GM20431 (cell line): ENCODE results near the gene TOR2A.
"Not testable (repeated sequence)": the region's sequence is repeated elsewhere in the genome, so short reads cannot be mapped to it uniquely, and the experiment has no call there.

Source experiments
- in situ Hi-C: fragments of 300-500 bp; cut with MseI, MboI; formaldehyde crosslinking; loops from one replicate; pipeline ENCODE4 v1.15.0; 2020; ENCODE audit warnings: low sequenced_read_pairs; ENCODE audit not compliant: unreplicated experiment

The TOR2A gene

DNA sequence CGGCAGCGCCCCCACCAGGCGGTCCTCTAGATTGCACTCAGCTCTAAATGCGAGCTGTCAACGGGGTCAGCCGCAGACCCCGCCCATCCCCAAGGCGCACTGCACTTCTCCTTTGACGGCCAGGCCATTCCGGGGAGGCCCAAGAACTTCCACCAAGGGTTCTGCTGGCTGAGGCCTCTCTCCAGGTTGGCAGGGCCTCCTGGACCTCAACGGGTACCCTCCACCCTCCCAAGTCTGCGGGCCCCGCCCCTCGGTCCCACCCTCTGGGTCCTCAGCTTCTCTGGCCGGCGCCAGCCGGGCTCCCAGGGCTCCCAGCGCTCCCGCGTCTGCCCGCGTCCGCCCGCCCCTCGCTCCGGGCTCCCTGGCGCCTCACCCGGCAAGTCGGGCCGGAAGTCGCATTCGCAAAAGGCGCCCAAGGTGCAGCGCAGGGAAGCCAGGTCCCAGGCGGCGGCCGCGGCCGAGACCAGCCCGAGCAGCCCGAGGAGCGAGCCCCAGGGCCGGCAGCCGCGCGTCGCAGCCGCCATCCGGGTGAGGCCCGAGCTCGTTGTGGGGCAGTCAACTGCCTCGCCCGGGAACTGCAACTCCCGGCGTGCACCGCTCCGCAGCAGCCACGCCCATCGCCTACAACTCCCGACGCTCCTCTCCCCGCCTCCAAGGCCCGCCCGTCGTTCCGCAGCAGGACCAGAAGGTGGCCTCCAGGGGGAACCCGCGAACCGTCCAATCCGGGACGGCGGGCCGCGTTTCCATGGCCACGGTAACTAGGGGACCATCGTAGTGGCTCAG lies at the start of gene TOR2A:
TSS of gene TOR2A (minus strand) at position 548 of the 783 bp plus-strand sequence. CDS start at position 524, 24 bp downstream.
- in situ Hi-C loops = no loop called here

DNA sequence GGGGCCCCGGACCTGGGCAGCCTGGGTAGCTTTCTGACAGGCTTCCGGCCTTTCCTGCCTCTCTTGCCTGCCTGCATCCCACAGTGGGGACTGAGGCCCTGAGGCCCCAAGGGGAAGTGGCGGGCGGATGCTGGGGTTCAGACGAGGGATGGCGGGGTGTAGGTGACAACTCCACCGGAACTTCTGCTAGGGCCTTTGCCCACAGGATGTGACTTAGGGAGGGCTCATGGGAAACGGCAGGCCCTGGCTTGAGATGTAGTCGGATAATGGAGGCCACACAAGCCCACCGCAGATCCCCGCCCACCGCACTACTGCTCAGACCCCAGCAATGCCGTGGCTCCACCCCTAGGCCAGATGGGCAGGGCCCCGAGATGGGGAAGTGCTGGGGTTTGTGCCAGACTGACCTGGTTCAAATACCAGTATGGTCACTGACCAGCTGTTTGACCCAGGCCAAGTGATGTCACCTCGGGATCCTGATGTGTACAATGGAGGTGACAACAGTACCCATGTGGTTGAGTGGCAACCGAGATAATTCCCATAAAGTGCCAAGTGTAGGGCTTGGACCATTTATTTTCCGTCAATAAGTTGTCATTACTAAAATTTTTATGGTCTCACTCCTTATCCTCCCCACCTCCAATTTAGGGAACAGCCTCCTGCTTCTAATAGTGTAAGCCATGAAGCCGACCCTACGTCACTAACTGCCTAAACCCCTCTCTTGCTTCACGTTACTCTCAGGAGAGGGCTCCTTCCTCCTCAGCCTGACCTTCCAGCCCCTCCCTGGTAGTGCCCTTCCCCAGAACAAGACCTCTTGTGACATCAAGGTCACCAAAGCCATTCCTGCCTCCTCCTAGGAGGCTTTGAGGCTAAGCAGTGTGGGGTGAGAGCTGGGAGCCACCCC lies 48.3 kb upstream of the TOR2A start:
- in situ Hi-C loops = no loop called here

DNA sequence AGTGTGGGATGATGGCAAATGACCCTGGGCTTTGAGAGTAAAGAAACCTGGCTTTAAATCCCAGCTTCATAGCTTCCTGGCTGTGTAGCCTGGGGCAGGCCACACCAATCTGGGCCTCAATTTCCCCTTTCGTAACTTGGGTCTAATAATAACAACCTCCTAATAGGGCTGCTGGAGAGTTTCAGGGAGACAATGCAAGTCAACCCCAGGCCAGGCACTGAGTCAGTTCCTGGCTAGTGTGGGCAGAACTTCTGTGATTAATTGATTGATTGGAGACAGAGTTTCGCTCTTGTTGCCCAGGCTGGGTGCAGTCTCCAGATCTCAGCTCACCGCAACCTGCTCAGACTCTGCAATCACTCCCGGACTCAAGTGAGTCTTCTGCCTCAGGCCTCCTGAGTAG lies 46.7 kb upstream of the TOR2A start:
- in situ Hi-C loops = no loop called here

DNA sequence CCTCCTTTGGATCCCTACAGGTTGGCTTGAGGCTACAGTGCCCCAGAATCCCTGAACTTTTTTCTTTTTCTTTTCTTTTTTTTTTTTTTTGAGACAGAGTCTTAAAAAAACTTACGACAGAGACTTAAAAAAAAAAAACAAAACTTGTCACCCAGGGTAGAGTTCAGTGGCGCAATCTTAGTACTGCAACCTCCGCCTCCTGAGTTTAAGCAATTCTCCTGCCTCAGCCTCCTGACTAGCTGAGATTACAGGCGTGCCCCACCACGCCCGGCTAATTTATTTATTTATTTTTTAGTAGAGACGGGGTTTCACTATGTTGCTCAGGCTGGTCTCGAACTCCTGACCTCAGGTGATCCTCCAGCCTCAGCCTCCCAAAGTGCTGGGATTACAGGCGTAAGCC lies 45.8 kb upstream of the TOR2A start:
- in situ Hi-C loops = not testable (repeated sequence)

DNA sequence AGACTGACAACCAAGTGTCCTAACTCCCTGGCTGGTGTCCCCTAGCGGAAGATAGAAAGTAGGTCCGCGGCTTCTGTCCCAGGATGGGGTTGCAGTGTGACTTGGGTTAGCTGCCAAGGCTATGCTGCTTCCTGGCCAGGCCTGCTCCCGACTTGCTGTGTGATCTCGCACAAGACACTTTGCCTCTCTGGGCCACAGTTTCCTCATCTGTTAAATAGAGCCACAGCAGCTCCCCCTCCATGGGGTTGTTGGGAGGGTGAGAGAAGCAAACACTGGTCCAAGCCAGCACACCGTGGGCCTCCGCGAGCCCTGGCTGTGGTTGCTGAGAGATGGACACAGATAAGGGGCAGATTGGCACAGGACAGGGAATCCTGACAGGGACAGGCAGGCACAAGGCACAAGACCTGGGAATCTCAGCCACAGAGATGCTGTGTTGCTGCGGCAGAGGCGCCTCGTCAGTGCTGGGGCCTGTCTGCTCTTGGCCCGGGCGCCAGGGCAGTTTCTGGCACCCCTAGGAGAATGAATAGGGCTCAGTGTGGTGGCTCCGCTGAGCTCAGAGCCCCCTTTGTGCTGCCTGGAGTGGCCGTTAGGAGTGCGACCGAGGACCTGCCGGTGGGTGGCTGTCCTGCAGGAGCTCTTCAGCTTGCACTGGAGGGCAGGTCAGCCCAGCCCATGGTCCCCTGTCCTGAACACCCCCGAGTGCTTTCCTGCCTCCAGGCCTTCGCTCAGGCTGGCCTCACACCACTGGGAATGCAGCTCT lies 45.2 kb upstream of the TOR2A start:
- in situ Hi-C loops = no loop called here

DNA sequence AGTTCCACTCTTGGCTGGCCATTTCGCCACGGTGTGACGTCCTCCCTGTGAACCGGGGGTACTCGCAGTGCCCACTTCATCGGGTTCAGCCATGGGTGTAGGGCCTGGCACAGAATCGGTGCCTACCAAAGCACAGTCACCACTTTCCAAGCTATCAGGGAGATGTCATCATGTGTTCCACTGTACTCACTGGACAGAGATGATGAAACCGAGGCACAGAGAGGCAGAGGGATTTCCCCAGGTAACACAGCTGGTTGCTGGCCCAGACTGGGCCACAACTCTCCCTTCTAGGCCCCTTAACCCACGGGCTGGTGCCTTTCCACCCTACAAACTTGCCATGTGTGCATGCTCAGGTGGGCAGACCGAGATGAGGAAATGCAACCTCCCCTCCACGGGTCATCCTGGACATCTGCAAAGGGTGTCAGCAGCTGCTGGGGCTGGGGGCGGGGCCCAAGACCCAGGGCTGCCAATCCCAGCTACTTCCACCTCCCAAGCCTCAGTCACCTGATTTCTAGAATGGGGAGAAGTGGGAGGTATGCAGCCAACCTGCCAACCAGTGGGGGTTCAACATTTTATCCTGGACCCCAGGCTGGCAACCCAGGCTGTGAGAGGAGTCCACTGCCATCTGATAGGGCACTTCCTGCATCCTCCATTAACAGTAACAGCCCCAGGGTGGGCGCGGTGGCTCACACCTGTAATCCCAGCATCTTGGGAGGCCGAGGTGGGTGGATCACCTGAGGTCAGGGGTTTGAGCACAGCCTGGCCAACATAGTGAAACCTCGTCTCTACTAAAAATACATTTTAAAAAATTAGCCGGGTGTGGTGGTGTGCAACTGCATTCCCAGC lies 44.3 kb upstream of the TOR2A start:
- in situ Hi-C loops = no loop called here

DNA sequence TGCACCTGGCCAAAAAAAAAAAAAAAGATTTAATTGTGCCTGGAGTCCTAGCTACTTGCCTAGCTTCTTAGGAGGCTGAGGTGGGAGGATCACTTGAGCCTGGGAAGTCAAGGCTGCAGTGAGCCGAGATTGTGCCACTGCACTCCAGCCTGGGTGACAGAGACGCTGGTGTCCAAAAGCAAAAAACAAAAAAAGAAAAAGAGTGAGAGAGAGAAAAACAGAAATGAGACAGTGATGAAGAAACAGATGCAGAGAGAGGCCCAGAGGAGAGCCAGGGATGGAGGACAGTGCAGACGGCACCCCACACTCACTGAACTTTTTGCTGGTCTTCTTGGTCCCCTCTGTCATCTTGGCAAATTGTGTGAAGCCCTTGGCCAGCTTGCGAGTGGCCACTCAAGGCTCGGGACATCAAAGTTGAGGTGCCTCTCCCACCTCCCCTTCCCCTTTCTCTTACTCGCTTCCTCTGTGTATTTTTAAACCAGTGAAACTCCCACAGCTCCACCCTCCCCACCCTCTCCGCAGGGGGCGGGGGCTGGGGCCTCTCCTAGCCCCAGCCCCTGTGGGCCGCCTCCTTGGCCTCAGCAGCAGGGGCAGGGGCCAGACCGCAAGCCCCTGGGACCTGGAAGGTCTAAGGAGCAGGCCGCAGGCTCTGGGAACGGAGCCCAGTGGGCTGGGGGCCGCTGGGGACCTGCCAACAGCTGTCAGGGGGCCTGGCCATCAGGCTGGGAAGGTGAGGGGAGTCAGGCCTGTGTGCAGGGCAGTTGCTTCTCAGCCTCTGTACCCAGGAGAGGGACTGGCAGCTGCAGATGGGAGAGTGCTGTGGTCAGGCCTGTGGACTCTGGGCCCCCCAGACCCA lies 43.4 kb upstream of the TOR2A start, which contains the start of gene SH2D3C:
TSS of gene SH2D3C (minus strand) at position 387 of the 856 bp plus-strand sequence. CDS start at position 348, 39 bp downstream.
- in situ Hi-C loops = no loop called here

DNA sequence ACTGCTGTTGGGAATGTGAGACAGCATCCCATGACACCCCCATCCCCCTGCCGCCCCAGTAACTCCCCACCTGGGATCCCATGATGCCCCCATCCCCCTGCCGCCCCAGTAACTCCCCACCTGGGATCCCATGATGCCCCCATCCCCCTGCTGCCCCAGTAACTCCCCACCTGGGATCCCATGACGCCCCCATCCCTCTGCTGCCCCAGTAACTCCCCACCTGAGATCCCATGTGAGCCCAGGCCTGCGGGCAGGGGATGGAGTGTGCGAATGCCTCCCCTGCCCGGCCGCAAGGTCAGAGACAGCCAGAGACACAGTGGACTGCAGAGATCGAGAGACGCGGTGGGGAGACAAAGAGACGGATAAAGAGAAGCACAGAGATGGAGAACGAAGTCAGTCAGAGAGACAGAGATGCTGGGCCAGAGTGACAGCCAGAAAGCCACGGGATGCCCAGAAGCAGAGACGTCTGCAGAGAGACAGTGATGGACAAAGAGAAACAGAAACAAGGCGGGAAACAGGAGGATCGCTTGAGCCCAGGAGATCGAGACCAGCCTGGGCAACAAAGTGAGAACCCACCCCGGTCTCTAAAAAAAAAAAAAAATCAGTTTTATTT lies 42.4 kb upstream of the TOR2A start:
- in situ Hi-C loops = no loop called here

DNA sequence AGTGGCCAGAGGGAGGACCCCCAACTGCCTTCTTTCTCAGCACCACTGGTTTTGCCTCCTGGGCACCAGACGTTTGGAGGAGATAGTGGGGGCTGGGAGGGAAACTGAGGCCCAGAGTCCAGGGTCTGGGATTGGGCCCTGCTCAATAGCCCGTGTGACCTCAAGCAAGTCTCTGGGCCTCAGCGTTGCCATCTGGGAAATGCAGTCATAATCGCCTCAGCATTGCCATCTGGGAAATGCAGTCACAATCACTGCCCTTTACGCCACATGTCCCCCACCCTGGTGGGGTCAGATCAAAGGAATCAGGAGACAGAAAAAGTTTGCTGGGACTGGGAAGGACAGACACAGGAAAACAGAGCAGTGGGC lies 41.8 kb upstream of the TOR2A start:
- in situ Hi-C loops = no loop called here

DNA sequence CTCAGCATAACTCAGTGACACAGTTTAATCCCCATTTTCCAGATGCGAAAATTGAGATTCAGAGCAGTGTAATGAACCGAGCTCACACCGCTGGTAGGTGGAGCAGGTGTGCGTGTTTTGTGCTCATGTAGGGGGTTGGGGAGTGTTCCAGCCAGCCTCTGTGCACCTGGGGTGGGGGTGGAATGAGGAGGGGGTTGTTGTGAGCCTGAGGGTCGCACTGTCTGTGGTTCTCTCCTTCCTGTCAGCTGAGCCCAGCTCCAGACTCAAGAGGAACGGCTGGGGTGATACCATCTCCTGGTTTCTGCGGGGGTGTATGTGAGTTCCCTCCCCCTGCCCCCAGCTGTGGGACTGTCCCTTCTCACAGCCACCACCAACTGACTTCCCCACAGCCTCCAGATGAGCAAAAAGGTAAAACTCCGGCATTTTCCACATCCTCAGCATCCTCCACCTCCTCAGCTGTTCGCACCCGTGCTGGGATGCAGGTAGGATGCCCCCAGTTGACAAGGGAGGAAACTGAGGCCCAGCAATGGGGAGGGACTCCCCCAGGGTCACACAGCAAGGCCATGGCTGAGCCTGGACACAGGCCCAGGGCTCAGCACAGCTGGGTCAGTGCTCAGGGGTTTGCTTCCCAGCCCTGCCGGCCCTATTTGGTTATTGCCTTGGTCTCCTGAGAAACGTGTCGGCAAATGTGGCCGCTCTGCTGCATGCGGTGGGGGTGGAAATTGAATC lies 41.3 kb upstream of the TOR2A start:
- in situ Hi-C loops = no loop called here

DNA sequence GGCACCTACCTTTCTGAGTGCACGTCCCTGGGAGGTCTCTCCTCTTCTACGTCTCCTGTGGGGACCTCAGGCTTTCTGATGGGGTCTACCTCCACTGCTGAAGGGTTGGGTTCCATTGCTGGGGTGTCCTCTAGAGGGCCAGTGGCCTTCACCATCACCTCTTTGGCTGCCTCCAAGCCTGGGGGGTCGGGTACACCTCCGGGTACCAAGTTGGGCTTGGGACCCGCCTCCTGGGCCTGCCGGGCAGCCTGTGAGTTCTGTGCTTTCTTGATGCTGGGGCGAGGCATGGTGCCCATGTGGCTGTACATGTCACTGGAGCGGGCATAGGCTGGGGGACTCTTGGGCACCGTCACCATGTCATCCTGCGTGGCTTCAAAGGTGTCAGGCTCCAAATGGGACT lies 38.9 kb upstream of the TOR2A start:
- in situ Hi-C loops = no loop called here

DNA sequence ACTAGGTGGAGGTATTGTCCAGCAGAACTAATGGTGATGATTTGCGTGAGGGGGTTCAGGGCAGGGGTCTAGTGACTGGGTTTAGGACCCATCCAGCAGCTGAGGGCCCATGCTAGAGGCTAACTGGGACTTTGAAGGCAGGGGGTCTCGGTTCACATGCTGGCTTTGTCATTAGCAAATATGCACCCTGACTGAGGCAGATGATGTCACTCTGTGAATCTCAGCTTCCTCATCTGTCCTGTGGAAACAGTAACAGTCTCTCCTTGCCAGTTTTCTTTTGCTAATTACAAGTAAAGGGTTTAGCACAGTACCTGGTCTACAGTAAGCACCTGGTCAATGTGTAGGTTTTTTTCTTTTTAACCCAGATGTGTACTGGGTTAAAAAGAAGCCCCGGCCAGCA lies 38.2 kb upstream of the TOR2A start:
- in situ Hi-C loops = no loop called here

DNA sequence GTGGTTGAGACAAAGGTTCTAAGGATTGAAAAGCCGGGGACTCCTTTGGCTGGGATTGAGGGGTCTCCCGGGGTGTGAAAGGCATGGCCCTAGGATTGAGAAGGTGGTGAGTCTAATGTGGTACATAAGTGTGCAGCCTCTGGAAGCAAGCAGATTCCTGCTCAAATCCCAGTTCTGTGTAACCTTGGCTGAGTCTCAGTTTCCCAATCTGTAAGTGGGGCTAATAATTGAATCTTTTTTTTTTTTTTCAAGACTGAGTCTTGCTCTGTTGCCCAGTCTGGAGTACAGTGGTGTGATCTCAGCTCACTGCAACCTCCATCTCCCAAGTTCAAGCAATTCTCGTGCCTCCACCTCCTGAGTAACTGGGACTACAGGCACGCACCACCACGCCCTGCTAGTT lies 37.5 kb upstream of the TOR2A start:
- in situ Hi-C loops = no loop called here

DNA sequence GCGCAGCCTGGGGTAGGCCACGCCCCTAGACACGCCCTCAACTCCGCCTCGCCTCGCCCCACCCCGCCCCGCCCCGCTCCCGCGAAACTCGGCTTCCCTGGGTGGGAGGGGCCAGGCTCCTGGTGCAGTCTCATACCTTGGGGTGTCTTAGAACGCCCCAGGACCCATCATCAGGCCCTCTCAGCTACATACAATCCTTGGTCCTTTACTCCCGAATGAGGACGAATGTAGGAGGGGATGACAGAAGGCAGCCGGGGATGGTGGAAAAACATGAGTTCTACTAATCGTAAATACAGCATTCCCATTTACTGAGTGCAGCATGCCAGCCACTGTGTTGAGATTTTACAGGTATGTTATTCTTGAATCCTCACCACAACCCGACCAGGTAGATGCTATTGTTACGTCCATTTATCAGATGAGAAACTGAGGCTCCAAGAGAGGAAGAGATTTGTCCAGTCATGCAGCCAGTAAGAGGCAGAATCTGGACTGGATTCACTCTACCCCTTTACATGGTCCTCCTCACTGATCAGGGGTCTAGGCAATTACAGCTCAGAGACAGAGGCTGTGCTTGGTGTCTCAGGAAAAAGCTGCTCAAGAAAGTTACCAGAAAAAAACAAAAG lies 36.6 kb upstream of the TOR2A start:
- in situ Hi-C loops = no loop called here

DNA sequence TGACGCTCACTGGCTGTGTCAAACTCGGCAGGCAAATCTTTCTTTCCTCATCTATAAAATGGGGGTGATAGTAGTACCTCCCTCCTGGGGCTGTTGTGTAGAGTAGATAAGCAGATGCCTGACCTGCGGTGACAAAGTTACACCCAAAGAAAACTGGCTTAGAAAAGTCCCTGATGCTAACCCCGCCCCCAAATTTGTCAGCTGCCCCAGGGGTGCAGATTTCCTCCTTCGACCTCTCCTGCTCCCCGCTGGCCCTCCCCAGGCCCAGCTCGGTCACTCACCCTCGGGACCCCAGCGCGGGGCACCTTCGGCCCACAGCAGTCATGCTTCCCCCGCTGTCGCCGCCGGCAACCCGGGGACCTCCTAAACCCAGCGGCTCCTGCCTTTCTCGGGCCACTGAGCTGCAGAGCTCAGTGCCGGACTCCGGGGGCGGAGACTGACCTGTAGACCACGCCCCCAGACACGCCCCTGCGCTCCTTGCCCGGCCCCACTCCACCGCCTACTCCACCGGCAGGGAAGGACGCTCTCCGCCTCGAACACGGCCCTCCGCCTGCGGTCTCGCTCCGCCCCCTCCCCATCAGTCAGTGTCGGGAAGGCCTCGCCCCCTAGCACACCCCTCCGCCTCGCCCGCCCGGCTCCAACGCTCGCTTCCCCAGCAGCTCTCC lies 35.9 kb upstream of the TOR2A start:
- in situ Hi-C loops = no loop called here

DNA sequence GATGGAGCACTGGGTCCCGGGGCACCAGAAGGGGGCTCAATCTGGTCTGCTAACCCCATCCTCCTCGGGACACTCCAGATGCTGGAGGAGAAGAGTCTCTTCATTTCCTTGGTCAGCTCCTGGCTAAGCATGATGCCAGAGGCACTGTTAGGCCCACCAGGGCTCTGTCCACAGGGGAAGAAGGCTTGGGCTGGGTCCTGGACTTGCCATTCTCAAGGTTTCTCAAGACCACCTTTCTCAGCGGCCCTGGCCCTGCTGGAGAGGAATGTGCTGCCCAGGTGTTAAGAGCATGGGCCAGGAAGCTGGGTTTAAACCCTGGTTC lies 35.5 kb upstream of the TOR2A start:
- in situ Hi-C loops = no loop called here
